Neural cell (in vitro differentiated cells): ENCODE measurements around the gene AKR7A2. TPM values are rescaled to one million over a fixed set of nuclear protein-coding genes. Genes with fewer than 3 reads are reported as not detected.

Source experiments
- H2AFZ ChIP-seq: fragments of 200-600, 300-800 bp; sonication (generic), shearing (Covaris generic); 2 replicates; pipeline ENCODE4 v1.6.0; 2014; ENCODE audit warnings: low read depth, mild to moderate bottlenecking, antibody characterized with exemption, low read length, moderate library complexity
- H3F3A ChIP-seq: fragments of 200-600 bp; shearing (Covaris generic); 2 replicates; pipeline ENCODE4 v1.6.1; 2016; ENCODE audit warnings: mild to moderate bottlenecking, moderate library complexity, mixed read lengths, antibody characterized with exemption, low read length; ENCODE audit not compliant: insufficient read depth, poor library complexity, severe bottlenecking
- H3K27ac ChIP-seq: fragments of 200-600, 300-800 bp; sonication (generic), shearing (Covaris generic); 2 replicates; pipeline ENCODE4 v1.5.1; 2014; ENCODE audit warnings: mild to moderate bottlenecking, low read length, moderate library complexity
- H3K27me3 ChIP-seq: fragments of 300-800, 200-600 bp; sonication (generic), shearing (Covaris generic); 2 replicates; pipeline ENCODE4 v1.6.0; 2014; ENCODE audit warnings: mild to moderate bottlenecking, low read depth, low read length, moderate library complexity; ENCODE audit not compliant: insufficient read depth
- H3K36me3 ChIP-seq: fragments of 300-800, 200-600 bp; sonication (generic), shearing (Covaris generic); 2 replicates; pipeline ENCODE4 v1.5.1; 2014; ENCODE audit warnings: mild to moderate bottlenecking, antibody characterized with exemption, low read length, moderate library complexity; ENCODE audit not compliant: insufficient read depth
- H3K4me2 ChIP-seq: fragments of 300-800, 200-600 bp; sonication (generic), shearing (Covaris generic); 2 replicates; pipeline ENCODE4 v1.6.0; 2014; ENCODE audit warnings: mild to moderate bottlenecking, low read length
- H3K4me3 ChIP-seq: fragments of 300-800, 200-600 bp; sonication (generic), shearing (Covaris generic); 2 replicates; pipeline ENCODE4 v1.5.1; 2014; ENCODE audit warnings: mild to moderate bottlenecking, low read length, moderate library complexity
- H3K79me2 ChIP-seq: fragments of 200-600 bp; shearing (Covaris generic); replicated peaks from 2 replicates; pipeline ENCODE4 v1.6.0; 2014; ENCODE audit warnings: mild to moderate bottlenecking, low read length, moderate library complexity; ENCODE audit not compliant: insufficient read depth
- H3K9ac ChIP-seq: fragments of 300-800, 200-600 bp; sonication (generic), shearing (Covaris generic); 2 replicates; pipeline ENCODE4 v1.6.1; 2016; ENCODE audit warnings: mild to moderate bottlenecking, low read length, mixed read lengths
- H3K9me2 ChIP-seq: fragments of 200-600 bp; shearing (Covaris generic); 2 replicates; pipeline ENCODE4 v1.6.1; 2016; ENCODE audit warnings: mild to moderate bottlenecking, low read length, mixed read lengths; ENCODE audit not compliant: insufficient read depth
- H3K9me3 ChIP-seq: fragments of 200-600, 300-800 bp; sonication (generic), shearing (Covaris generic); 2 replicates; pipeline ENCODE4 v1.6.1; 2016; ENCODE audit warnings: mild to moderate bottlenecking, mixed run types, low read length, moderate library complexity, mixed read lengths
- H4K20me1 ChIP-seq: fragments of 200-600 bp; shearing (Covaris generic); 2 replicates; pipeline ENCODE4 v1.6.1; 2016; ENCODE audit warnings: mild to moderate bottlenecking, mixed run types; ENCODE audit not compliant: insufficient read depth
- CTCF ChIP-seq: fragments of 450-650 bp; IDR thresholded peaks from 2 replicates; pipeline ENCODE4 v1.5.1; 2014; ENCODE audit warnings: antibody characterized with exemption, mild to moderate bottlenecking, moderate library complexity; ENCODE audit not compliant: poor library complexity, severe bottlenecking
- EP300 ChIP-seq: fragments of 450-650 bp; conservative IDR thresholded peaks from 2 replicates; pipeline ENCODE4 v1.6.1; 2014; ENCODE audit warnings: antibody characterized with exemption, mild to moderate bottlenecking, moderate library complexity; ENCODE audit not compliant: poor library complexity, severe bottlenecking
- EZH2 ChIP-seq: fragments of 200-600, 300-800 bp; shearing (Covaris generic), sonication (generic); IDR thresholded peaks from 2 replicates; pipeline ENCODE4 v1.6.1; 2014; ENCODE audit warnings: antibody characterized with exemption, low read length, borderline replicate concordance, mild to moderate bottlenecking; ENCODE audit not compliant: insufficient read depth, poor library complexity, severe bottlenecking
- MXI1 ChIP-seq: fragments of 450-650 bp; conservative IDR thresholded peaks from 2 replicates; pipeline ENCODE4 v1.6.1; 2014; ENCODE audit warnings: antibody characterized with exemption, mild to moderate bottlenecking; ENCODE audit not compliant: poor library complexity, severe bottlenecking
- POLR2AphosphoS5 ChIP-seq: IDR thresholded peaks from 2 replicates; pipeline ENCODE4 v1.6.1; 2012
- RAD21 ChIP-seq: fragments of 450-650 bp; conservative IDR thresholded peaks from 2 replicates; pipeline ENCODE4 v1.6.1; 2014; ENCODE audit warnings: antibody characterized with exemption, mild to moderate bottlenecking, moderate library complexity
- REST ChIP-seq: IDR thresholded peaks from 2 replicates; pipeline ENCODE4 v1.6.1; 2012; ENCODE audit warnings: borderline replicate concordance
- SMC3 ChIP-seq: fragments of 450-650 bp; conservative IDR thresholded peaks from 2 replicates; pipeline ENCODE4 v1.6.1; 2014; ENCODE audit warnings: antibody characterized with exemption, mild to moderate bottlenecking, moderate library complexity; ENCODE audit not compliant: poor library complexity
- TAF1 ChIP-seq: IDR thresholded peaks from 2 replicates; pipeline ENCODE4 v1.6.1; 2012; ENCODE audit warnings: low read depth
- polyA plus RNA-seq: library from polyadenylated mRNA; depleted of rRNA; stranded (reverse); fragments of >200 nt; gene quantifications from 2 replicates; pipeline ENCODE4 v1.2.3, GENCODE V29; 2014

Gene AKR7A2
- polyA plus RNA-seq, 1 donor from 2014 or later, result 50.6 TPM

- Histone ChIP-seq H3F3A (no peaks in the 10 kb centered on the region), H3K4me3 (no peak overlapping the region), H3K9me3 (no peaks in the 10 kb centered on the region), H3K4me2 (no peak overlapping the region), H4K20me1 (no peaks in the 10 kb centered on the region), H2AFZ (no peak overlapping the region), H3K79me2 (no peaks in the 10 kb centered on the region), H3K9me2 (no peaks in the 10 kb centered on the region), H3K27ac (no peak overlapping the region), H3K9ac (no peak overlapping the region), H3K27me3 (no peaks in the 10 kb centered on the region), H3K36me3 (no peaks in the 10 kb centered on the region)
- TF ChIP-seq REST (no peak), EP300 (no peak), SMC3 (no peak), MXI1 (no peak), POLR2AphosphoS5 (no peak), CTCF (no peak), RAD21 (no peak), EZH2 (no peak), TAF1 (no peak)
These were observed 27.1 kb downstream of the AKR7A2 start for GRCh38 chr1:19284881-19285280.

- TF ChIP-seq POLR2AphosphoS5, result no peak
- no peak for TF ChIP-seq TAF1
- no peak for TF ChIP-seq MXI1
- TF ChIP-seq EZH2, result no peak
- TF ChIP-seq EP300, result no peak
- TF ChIP-seq REST, result no peak
- TF ChIP-seq SMC3, result no peak
- no peak for TF ChIP-seq RAD21
- no peak for TF ChIP-seq CTCF
- Histone ChIP-seq H2AFZ (no peak overlapping the region), H3K27me3 (no peaks in the 10 kb centered on the region), H4K20me1 (no peaks in the 10 kb centered on the region), H3K27ac (no peak overlapping the region), H3K4me2 (no peak overlapping the region), H3K9ac (no peak overlapping the region), H3K9me2 (no peaks in the 10 kb centered on the region), H3F3A (no peaks in the 10 kb centered on the region), H3K9me3 (no peaks in the 10 kb centered on the region), H3K4me3 (no peak overlapping the region), H3K36me3 (no peaks in the 10 kb centered on the region), H3K79me2 (no peaks in the 10 kb centered on the region)
These were observed 28.1 kb downstream of the AKR7A2 start for GRCh38 chr1:19283891-19284290.
